ENCODE data around the gene GADL1.

The GADL1 gene

DNA sequence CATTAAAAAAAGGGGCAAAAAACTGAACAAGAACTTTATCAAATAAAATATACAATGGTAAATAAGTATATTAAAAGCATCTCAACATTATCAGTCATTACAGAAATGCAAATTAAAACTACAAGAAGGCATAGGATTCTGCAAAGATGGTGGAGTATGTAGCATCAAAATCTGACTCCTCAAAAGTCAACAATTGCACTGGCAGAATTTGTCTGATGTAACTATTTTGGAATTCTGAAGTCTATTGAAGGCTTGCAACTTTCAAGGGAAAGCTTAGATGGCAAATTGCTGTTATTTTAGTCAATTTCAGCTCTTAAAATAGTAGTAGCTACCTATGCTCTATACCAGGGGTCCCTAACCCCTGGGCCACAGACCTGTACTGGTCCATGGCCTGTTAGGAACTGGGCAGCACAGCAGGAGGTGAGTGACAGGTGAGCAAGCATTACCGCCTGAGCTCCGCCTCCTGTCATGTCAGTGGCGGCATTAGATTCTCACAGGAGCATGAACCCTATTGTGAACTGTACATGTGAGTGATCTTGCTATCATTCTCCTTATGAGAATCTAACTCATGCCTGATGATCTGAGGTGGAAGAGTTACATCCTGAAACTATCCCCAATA lies 180.5 kb downstream of the GADL1 start:
- DNase-seq, result no peak

DNA sequence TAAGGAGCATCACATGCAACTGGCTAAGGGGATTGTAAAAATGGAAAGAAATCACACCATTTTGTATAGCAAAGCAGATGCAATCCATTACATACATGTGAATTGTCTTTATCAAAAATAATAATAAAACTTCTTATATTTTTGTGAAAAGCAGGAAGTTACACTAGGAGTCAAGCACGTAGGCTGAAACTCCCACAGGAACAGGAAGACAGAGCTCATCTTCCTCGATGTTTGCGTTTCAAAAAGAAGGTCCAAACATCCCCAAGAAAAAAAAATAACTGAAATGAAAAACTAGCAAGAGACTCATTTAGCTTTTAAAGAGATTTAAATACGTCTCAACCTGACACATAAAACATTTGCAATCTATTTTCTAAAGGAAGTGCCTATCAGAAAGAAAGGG lies 181.5 kb downstream of the GADL1 start:
- DNase-seq, result peak; percentile 23 to 50

DNA sequence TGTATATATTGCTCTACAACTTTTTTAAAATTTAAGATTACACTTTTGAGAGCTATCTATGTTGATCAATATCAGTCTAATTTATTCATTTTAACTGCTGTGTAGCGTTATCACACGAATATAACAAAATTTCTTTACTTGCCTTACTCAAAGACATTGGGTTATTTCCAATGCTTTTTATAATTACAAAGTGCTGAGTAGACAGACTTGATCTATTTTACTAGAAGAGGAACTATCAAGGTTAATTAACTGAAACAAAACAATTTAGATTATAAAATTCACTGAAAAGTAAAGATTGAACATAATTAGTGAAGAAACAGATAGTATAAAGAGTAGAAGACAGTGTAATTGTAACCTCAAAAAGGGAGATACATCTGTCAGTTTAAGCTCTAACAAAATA lies 182.6 kb downstream of the GADL1 start:
- DNase-seq, result no peak

DNA sequence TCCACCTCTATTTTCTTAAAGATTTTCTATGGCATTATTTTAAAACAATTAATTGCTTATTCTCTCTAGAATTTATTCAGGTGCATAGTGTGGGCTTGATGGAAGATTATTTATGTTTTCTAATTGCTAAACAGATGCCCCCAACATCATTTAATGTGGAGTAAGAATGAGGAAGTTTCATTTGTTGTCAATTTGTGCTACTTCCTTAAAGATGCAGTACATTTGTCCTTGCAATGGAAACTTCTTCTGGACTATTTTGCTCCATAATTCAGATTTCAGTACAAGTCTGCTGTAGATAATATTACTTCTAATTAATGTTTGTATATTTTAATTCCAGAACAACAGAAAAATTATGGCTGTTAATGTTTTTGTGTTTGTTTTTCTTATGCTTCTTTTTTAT lies 183.3 kb downstream of the GADL1 start:
- DNase-seq, result peak in 1 of 2 donors; percentile 12

DNA sequence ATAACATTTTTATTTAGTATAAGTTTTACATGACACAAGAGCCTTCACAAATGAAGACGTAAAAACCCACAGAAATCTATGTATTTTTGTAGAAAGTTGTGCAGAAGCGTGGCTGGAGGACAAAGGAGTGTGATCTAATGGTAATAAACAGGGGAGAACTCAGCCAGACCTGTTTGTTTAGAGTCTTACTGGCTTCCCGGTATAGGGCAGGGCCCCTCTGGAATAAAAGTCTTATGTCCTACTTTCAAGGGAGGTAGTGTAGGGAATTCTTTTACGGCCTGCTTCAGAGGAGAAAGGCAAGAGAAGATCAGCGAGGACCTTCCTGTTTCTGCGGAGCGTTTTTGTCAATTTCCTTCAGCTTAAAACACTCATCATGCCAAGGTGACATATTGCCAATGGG lies 184.4 kb downstream of the GADL1 start:
- DNase-seq, result no peak

DNA sequence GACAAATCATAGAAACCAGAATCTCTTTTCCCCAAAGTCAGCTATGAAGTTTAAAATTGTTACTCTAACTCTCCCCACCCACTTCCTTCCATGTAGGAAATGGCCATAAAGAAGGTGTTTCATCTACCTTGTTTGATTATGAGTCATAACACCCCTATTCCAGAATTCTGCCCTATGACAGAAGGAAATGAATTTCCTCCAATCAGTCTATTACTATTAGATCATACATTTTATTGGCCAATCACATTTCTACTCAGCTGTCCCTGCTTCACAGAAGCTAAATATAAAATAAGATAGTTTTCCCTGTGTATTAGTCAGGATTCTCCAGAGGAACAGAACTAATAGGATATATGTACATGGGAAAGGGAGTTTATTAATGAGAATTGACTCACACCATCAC lies 186.0 kb downstream of the GADL1 start:
- DNase-seq, result no peak

DNA sequence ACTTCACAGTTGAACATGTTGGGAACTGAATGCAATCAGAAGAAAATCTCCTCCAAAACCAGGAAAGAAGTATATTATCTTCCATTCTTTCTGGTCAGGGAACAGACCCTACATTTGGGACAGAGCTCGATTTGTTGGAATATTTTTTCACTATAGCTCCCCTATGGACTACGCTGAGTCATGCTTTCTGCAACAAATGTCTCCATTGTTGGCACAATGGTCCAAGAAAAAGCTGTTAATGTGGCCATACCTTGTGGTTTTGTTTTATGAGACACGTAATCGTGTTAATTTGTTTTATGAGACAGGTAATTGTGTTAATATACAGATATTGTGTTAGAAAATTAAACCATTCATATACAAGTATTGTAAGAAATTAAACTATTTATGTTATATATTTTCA lies 186.6 kb downstream of the GADL1 start:
- no peak for DNase-seq

DNA sequence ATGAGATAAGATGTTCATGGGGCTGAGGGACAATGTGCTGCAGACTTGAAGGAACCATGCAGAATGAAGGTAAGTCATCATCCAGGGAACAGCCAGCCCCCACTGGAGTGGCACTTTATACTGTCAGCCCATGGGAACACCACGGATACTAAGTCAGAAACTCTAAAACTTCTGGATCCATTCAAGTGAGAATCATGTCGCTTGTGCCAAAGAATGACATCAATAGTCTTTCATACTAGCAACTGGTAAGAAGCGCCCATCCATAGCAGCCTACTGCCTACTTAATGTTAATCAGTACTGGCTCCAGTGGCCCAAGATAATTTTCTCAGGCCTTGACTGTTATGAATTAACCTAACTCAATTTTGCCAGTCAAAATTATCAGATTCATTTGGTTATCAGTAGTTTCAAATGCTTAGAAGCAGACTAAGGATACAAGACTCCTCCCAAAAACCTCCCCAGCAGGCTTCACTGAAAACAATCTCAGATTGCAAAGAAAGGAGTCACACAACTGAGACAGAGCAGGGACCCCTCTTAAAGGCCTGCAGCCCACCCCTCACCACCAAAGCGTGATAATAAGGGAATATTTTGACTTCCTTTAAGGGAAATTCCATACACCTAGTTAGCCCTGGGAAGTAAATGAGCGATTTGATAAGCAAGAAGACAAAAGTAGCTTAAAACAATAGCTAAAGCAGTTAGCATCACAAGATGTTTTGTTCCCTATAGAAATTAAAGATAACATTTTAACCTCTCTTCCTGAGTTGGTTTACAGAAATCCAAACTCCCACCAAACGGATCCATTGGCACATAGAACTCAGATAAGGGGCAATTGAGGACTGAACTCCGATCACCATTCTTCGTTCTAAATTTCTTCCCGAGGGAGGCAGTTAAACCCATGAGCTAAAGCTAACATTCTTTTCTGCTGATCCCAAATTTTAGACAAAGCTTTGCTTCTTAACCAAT lies 189.2 kb downstream of the GADL1 start:
- no peak for DNase-seq

DNA sequence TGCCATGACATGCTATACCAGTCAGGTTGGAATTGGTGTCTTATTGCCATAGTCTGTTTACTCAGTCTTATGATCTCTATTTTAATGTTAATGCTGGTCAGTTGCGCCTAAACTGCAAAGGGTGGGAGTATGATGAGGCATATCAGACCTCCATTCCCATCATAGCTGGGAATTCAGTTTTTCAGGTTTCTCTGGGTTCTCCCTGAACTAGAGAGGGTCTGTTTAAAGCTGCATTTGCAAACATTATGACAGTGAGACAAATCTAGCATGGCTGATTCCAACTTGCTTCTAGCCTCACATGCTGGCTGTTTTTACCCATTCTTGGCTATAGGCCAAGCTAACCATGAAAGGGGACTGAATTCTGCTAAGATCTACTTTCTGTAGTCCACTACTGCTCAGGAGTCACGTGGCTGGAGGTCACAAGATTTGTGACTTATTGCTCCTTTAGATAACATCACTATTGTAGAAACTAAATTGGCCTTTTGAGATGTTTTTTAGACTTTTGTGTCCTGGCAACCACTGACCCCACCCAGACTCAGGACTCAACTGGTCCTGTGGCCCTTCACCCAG lies 191.5 kb downstream of the GADL1 start:
- peak in 1 of 2 donors; percentile 20 for DNase-seq

DNA sequence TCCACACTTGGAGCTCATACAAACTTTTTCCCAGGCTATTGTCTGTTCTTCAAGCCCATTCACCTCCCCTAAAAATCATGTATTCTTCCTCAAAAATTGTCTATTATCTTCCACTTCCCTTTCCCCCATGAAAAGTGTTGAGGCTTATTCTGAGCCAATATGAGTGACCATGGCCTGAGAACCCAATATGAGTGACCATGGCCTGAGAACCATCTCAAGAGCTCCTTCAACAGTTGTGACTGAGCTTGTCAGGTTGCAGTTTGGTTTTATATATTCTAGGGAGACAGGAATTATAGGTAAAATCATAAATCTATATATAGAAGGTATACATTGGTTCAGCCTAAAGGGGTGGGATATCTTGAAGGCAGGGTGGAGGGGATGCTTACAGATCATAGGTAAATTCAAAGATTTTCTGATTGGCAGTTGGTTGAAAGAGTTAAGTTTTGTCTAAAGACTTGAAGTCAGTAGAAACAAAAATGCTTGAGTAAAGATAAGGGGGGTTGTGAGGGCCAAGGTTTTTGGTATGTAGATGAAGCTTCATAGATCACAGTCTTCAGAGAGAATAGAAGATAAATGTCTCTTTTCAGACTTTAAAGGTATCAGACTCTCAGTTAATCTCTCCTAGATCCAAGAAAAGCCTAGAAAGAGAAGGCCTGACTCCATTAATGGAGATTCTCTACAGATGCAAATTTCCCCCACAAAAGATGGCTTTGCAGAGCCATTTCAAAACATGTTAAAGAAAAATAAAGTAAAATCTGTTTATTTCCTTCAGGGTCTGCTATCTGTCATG lies 192.2 kb downstream of the GADL1 start:
- DNase-seq, result no peak

DNA sequence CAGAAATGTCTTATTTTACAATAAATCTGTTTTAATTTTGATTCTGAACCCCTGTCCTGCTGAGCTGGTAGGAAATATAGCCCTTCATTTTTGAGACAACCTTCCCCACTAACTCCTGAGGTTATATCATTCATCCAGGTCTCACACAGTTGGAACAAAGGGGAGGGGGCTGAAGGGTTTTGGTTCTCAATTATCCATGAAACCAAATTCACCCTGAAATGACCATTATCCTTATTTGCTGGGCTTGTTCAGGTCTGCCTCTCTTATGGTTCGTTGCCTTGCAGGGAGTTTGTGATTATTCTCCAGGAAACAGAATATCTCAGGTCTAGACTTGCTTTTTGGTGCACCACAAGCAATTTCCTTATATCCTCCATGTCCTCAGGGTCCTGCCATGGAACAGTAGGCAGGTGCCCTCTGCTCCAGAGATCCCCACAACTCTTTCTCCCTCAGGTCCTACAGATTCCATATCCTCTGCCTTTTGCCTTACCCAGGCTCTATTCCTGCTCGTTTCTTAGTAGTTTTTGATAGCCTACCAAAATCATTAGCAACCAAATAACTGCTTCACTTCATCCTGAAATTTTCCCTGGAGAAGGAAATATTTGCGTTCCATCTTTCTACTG lies 193.6 kb downstream of the GADL1 start:
- DNase-seq, result no peak

DNA sequence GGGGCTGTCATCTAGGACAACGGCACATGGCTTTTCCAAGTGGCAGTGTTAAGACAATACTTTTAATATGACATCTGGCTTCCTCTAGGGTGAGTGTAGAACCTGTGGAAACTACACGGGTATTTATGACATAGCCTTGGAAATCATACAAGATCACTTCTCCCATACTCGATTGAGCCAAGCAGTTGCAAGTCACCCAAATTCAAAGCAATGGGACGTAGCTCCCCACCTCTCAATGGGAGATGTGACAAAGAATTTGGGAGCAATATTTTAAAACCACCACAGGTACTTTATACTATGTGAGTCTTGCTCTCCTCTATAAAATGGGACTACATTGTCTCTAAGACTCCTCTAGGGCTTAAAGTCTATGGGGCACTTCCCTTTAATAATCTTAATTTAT lies 194.5 kb downstream of the GADL1 start:
- DNase-seq, result no peak

DNA sequence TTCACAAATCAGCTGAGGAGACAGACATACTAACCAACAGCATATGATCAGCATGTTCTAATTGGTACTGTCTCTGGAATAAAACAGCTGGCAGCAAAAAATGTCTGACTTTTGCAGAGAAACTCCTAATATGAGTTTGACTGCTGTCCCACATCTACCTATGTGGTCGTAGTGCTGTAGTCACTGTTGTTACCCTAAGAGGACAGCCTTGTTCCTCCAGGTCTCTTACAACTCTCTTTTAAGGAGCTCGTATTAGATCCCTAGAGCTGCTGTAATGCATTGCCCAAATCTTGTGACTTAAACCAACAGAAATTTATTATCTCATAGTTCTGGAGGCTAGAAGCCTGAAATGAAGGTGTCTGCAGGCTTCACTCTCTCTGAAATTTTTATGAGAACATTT lies 195.9 kb downstream of the GADL1 start:
- DNase-seq, result no peak

DNA sequence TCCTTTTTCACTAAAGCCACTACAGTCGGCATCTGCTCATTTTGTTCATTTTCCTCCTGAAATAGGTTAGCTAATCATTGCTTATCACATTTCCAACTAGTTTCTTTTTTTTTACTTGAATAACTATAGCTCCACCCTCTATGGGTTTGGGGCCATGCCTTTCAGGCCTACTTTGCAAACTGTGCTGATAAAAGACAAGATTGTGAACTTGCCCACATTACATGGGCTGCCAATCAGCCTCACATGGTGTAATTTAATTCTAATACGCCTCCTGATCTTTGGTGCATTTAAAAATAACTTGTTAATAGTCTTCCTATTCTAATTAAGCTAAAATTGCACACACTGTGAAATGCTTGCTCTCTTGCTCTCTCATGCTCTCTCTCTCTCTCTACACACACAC lies 197.6 kb downstream of the GADL1 start:
- no peak for DNase-seq

DNA sequence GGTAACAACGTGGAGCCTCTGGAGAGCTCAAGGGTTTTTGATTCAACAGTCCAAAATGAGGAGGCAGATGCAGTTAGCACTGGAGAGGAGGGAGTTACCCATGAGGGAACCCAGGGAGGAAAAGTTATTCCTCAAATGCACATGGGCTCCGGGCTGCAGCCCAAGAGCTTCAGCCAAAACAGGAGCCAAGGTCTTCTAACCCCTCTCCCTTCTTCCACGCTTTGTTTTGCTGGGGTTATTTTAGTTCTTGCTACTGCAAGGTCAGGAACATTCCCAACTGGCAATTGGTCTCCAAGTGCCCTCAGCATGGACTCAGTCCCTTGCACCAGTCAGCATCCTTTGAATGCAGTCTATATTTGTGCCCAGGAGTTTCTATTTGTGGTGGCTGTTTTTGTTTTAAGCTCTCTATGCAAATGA lies 198.1 kb downstream of the GADL1 start:
- DNase-seq, result no peak

DNA sequence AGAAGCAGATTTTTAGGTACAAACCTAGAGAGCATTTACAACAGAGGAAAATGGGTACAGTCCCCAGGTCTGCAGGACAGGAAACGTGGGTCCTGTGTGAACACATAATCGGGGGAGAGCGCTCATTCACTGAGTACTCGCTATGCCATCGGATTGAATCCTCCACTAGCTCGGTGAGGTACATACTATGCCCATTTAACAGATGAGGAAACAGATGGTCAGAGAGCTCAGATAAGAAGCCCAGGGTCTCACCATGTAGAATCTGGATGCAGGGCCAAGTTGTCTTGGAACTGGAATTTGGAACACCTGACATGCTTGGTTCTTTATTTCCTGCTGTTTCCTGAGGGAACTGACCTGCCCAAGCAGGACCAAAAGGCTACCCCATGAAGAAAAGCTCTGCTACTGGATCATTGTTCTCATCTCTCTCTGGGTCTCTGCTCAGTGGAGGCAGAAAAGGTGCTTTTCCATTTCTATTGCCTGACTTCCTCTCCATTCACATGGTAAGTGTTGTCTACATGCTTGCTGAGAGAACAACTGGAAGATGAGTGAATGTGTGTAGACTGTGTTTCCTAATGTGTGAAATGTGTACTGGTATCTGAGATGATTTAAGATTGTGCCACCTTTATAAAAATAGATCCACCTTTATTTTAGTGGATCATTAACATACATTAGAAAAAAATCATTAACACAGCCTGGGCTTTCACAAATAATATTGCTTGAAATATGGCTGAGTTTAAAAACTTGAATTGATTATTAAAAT lies 199.0 kb downstream of the GADL1 start:
- DNase-seq, result no peak

DNA sequence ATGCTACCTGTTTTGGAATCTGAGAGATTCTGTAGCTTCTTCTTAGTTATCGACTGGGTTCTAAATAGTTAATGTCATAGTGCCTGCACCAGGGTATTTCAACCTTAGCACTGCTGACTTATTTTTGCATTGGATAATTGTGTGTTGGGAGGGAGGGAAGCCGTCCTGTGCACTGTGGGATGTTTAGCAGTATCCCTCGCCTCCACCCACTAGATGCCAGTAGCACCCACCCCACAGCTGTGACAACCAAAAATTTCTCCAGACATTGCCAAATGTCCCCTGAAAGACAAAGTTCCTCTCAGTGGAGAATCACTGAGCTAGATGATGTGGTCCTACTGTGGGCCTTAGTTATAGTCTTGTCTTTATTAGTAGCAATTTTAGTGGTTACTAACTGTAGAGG lies 199.8 kb downstream of the GADL1 start:
- no peak for DNase-seq

DNA sequence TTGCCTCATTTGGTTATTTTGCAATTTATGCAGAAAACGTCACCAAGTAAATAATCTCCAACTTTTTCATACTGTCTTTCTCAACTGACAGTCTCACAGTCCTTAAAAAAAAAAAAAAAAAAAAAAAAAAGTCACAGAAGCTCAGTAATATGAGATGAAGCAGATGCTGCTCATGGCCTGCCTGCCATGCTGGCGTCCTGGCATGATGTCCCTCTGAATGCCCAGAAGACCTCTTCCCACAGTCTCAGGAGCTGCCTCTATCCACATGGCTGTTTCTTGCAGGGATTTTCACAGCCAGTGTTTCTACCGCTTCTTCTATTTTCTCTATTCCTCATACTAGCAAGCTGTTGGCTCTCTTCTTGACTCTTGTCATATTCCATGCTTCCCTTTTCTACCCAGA lies 200.3 kb downstream of the GADL1 start:
- DNase-seq, result no peak

DNA sequence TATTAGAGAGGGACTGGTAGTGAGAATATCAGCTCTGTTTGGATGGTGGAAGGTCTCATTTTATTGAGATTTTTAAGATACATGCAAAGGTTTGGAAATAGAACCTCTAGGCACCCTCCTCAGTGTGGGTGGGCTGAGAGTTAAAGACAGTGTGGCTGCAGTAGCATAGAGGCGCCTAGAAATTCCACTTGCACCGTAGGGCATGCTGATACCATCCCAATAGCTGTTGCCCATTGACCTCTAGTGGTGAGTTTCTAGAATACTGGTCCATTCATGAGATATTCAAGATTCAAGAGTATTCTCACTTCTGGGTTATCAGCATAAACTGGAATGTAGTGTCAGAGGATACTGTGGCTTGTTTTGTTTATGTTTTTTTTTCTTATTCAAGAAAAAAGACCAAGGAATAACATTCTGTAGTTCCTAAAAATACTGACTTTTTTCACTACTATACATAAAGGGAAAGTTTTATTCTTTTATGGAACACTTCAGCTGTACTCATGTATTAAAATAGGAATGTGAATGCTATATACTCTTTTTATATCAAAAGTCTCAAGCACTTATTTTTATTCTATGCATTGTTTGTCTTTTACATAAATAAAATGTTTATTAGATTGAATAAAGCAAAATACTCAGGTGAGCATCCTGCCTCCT lies 200.9 kb downstream of the GADL1 start:
- peak; percentile 48 to 74 for DNase-seq

DNA sequence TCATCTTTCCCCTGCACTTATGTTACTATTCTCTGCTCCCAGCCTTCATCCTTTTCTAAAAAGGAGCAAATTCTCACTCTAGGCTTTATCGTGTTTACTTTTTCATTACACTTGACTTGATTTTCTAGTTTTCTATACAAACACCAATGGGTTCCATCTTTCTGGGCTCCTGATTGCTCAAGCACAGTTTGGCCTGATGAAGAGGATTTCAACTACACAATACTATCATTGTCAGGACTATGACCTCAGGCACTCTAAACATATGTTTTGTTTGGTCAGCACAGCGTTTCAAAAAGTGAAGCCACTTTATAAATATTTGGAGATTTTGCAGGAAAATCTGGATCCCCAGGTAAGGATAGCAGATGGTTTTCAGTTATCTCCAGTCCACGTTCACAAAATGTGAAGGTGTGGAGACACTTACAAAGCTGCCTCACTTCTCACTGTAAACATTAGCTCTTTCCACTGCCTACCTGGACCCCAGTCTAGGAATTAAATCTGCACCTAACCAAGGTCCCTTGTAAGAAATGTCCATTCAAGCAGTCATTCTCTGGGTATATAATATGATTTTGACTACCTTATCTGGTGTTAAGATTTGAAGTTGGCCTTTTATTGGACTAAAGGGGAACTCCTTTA lies 201.8 kb downstream of the GADL1 start:
- no peak for DNase-seq

DNA sequence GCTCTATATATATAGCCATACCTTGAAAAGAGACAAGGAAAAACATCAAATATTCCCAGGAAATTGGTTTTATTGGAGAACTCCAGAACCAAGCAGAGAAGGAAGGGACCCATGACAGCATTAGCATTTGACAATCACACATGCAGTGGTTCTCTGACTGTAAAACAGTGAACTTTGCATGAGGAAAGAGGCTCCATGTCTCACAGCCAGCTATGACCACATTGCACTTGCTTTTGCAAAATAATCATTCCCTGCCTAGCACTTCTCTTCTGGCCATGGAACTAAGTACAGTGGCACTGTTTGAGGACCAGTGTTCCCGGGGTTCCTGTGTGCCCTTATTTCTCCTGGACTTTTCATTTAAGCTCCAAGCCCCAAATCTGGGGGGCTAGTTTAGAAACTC lies 202.5 kb downstream of the GADL1 start:
- DNase-seq, result no peak
